ENCODE results near the gene KCTD19.
"Not testable (repeated sequence)": the region's sequence is repeated elsewhere in the genome, so short reads cannot be mapped to it uniquely, and the experiment has no call there.

KCTD19 gene

DNA sequence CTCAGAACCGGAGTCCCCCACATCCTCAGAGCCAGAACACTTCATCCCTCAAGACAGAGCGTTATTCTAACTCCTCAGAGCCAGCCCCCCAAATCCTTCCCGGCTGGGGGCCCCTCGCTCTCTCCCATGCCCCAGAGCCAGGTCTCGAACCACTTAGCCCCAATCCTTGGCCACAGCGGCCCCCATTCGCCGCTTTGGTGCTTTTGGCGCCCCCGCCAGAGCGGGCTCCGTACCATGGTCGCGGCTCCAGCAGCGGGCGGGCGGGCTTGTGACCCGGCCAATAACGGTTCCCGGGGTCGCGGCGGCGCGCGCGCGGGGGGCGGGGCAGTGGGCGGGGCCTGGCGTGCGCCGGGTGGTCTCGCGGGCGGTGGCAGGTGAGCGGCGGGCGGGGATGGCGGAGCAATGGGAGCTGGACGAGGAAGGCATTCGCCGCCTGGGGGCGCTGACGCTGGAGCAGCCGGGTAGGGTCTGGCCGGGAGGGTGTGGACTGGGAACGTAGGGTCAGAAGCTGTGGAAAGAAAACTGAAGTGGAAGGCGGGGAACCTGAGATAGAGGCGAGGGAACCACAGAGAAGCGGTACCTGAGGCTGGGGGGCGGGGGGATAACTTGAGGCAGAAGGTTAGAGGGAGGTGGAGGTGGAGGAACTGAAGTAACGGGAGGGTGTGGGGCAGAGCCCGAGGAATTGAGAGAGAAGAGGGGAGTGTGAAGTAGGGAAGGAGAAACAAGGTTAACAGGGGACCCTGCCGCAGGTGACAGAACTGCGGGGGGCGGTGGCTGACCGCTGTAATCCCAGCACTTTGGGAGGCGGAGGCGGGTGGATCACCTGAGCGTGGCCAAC, at the start of gene KCTD19, which contains the start of gene LRRC36:
Gene KCTD19 (minus strand): TSS at position 270 of the 838 bp plus-strand sequence. CDS start 34 bp downstream, at position 236.
Gene LRRC36 (plus strand): TSS at position 344 of the 838 bp plus-strand sequence. CDS start 48 bp downstream, at position 392.
- peak; percentile 67 for DNase-seq

DNA sequence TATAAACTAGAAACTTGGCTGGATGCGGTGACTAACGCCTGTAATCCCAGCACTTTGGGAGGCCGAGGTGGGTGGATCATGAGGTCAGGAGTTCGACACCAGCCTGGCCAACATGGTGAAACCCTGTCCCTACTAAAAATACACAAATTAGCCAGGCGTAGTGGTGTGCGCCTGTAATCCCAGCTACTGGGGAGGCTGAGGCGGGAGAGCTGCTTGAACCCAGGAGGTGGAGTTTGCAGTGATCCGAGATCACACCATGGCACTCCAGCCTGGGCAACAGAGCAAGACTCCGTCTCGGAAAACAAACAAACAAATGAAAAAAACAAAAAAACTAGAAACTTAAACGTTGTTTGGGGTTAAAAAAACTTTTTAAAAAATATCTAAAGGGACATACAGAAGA, 49.5 kb upstream of the KCTD19 start:
- DNase-seq = not testable (repeated sequence)

DNA sequence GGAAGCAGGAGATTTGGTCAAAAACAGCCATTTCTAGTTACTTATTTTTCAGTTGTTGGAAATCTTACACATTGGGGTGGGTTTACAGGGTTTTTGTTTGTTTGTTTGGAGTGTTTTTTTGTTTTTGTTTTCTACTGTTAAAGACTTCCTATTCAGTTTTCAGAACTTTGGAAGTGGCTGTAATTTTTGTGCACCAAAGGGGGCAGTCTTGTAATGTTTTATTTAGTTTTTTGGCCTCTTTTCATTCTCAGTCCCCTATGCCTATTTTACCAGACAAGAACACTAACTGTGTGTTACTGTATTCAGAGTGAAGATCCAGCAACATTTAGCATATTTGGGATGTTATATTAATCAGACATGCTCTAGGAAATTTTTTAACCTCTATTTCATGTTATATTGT, 46.1 kb upstream of the KCTD19 start:
- DNase-seq = peak; percentile 9

DNA sequence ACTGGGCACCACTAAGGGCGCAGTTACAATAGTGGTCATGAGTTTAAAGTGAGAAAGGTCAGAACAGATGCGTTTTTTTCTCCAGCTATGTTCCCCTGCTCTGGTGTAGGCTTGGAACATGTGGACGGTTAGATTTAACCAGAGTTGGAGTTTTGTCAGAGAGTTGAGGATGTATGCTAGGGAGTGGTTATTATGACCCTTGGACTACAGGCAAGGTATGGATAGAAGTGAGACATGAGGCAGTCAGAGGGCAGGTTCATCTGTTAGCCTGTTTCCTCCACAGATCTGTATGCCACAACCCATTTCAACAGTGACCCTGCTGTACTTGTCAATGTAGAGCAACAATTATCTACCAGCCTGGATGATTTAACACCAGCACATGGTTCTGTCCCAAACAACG, 44.1 kb upstream of the KCTD19 start:
- DNase-seq = no peak

DNA sequence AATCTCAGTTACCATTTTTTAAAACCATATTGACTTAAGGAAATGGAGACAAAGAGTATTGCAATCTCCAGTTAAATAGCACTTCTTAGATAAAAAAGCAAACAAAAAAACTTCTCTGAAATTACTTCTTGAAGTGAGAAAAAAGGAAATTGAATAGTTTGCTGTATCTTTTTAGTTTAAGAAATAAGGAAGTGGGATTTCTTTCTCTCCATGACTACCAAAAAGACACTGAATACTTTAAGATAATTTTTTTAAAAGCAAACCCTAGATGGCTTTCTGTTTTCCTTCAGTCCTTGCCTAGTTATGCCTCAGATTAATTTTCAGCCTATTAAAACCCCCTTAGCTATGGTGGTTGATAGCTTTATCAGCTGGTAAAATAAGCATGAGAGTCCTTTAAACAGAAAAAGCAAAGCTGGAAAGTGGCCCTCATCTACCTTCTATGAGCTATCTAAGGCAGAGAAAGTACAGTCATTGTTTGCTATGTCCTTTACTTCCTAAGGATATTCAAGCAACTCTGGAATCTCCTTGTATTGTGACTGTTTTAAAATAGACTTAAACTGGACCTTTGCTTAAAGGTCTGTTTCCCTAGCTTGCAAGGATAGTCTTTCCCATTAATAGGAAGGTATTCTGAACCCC, 38.2 kb upstream of the KCTD19 start:
- DNase-seq = no peak

DNA sequence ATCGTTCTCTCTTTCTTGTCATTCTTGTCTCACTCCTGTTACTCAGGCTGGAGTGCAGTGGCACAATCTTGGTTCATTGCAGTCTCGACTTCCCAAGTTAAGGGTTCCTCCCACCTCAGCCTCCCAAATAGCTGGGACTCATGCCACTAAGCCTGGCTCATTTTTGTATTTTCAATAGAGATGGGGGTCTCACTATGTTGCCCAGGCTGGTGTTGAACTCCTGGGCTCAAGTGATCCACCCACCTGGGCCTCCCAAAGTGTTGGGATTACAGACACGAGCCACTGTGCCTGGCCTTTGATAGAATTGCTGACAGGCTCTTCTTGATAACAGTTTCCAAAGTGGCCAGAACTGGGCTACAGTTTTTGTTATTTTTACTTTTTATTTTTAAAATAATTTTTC, 34.5 kb upstream of the KCTD19 start:
- DNase-seq = no peak

DNA sequence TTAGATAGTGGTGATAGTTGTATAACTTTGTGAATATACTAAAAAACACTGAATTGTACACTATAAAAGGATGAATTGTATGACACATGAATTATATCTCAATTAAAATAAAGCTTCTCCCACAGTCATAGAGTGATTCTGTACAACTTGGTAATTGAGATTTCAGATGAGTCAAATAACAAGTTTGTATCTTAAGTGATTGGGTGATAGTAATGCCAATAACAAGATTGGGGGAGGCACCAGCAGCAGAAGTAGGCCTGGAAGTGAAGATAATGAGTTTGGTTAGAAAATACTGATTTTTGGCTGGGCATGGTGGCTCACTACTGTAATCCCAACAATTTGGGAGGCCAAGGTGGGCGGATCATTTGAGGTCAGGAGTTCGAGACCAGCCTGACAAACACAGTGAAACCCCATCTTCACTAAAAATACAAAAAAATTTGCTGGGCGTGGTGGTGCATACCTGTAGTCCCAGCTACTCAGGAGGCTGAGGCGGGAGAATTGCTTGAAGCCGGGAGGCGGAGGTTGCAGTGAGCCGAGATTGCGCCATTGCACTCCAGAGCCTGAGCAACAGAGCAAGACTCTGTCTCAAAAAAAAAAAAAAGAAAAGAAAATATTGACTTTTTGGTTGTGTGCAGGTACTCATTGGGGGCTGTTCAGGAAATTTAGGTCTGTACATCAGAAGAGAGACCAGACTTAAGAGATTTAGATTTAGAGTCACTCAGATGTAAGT, 33.2 kb upstream of the KCTD19 start:
- not testable (repeated sequence) for DNase-seq

DNA sequence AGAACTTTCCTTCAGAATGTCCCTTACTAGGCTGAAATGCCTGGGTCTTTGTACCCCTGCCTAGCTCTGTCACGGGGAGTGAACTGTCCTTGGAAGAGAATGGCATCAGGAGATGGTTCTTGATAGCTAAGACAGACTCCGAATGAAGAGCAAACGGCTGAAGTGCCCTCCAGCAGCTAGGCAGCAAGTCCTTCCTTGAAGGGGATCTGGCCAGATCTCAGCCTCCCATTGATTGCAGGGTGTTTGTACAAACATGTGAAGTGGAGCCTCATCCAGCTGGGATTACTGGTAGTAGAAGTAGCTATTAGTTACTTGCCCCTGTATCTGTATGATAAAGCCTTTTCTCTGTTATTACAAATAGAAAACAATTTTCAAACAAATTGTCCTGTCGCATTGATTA, 31.0 kb upstream of the KCTD19 start:
- no peak for DNase-seq

DNA sequence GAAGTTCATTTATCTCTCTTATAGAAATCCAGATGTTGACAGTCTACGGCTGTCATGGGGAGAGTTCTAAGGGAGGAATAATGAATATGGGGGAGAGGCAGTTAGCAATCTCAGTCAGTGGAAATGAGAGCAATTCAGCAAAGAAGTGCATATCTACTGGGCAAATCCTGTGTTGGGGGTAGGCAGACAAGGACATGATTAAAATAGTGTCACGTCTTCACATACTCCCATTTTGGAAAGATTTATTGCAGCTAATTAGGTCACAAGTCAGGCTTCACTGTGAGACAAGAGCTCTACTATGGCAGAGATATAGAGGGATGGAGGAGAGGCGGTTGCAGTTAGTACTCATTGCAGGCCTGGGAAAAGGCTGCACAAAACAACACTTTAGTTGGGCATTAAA, 29.9 kb upstream of the KCTD19 start:
- DNase-seq = no peak

DNA sequence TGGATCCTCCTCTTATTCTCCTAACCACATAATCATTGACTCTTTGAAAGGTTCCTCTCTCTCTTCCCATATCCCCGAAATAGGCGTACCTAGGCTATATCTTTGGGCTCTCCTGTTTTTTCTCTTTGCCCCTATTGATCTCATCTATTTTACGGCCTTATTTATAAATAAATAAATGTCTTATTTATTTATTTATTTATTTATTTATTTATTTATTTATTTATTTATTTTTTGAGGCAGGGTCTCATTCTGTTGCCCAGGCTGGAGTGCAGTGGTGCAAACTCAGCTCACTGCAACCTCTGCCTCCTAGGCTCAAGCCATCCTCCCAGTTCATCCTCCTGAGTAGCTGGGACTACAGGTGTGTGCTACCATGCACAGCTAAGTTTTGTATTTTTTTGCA, 25.9 kb upstream of the KCTD19 start:
- DNase-seq = not testable (repeated sequence)

DNA sequence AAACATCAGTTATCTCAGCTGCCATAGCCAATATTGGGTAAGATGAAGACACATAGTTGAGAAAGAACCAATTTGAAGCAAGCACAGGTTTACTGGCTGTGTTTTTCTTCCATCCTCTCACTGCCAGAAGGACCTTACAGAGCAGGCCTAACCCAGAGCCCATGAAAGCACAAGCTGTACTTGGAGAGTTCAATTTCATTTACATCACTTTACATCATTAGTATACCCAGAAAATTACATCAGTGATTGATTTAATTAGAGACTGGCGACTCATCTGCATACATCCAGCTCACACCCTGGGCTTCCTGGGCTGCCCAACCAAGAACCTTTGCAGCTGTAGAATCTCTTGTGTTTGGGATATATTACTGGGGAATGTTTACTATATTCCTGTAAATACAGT, 23.8 kb upstream of the KCTD19 start:
- DNase-seq = no peak

DNA sequence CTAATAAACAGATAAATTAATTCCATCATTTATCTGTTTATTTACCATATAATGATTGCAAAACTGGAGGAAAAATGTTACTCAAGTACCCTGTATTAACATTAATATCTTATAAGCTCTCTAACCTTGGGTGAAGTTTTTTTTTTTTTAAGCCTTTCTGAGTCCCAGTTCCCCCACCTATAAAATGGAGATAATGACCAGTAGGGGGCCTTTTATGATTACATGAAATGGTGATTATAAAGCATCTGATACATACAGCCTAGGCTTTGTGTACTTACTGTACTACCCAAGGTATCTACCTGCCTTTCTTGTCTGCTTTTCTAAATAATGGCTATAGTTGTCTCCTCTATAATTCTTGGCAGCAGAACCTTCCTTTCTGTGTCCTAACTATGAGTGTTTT, 22.6 kb upstream of the KCTD19 start:
- DNase-seq = peak; percentile 37

DNA sequence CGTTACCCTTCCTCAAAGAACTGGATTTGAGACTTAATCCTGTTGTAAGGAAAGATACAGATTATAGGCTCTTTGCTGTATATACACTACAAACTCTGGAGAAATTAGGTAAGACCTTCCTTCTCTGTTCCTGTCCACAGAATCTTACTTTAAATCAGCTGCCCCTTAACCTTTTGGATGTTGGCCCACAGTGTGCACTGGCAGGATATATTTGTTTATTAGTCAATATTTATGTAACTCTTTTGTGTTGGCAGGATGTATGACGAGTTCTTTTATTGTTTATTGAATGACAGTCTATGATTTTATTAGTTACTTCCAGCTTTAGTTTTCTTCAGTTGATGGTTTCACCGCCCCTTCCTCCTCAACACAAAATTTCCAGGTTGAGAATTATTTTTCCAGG, 19.8 kb upstream of the KCTD19 start:
- DNase-seq = no peak

DNA sequence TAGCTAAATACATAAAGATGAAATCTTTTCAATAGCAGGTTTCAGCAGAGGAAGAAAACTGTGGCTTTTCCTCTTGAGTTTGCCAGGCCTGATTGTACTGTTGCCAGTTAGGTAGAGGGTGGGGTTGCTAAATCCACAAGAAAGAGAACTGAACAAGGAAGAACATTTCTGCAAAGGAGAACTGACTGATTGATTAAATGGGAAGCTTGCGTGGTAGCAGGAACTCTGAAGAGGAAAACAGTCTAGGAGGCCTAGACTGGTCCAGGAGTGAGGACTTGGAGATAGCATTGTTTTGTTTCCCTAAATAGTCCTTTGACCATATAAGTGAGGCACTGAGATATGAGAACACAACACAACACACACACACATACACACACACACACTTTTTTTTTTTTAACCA, 18.9 kb upstream of the KCTD19 start:
- no peak for DNase-seq

DNA sequence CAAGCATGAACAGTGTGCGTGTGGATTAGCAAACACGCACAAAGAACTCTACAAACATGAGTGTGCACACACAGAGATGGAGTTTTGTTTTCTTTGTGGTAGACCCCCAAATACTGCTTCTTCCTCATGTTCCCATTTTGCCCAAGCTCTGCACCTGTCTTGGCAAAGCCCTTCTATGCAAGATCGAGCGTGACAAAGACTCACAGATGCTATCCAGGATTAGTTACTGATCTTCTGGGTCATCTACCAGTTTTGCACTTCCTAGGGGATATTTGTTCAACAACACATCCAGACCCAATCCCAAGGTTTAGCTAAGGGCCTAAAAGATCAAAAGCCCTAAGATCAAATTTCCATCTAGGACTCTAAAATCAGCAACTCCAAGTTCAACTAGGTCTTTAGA, 16.1 kb upstream of the KCTD19 start:
- DNase-seq = no peak

DNA sequence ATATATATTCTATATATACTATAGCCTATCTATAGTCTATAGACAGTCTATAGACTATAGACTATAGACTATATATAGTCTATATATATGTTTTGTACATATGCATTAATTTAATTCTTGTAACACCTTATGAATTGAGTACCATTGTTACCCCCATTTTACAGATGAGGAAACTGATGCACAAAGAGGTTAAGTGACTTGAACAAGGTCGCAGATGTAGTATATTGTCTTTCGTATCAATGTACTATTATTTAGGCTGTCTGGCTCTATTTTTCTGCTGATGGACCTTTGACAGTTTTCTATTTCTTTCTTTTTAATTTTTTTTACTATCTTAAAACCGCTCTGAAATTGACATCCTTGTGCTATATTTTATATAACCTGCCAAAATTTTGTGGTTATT, 14.7 kb upstream of the KCTD19 start:
- no peak for DNase-seq

DNA sequence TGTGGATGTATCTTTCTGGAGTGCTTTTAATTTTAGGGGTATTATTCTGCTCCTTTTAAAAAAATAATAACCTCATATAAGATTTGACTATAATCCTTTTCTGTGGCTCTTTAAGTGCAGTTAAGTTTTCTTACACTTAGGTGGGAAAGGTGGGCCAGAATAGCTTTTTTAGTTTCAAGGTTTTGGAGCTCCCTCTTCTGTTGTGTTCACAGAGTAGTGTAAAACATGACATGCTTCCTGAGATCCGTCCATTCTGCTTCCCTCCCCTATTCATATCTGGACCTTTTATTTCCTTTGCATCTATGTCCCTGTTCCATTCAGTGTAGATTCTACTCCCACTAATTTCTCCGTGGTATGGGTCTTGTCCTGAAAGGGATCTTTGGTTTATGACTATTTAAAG, 12.9 kb upstream of the KCTD19 start:
- DNase-seq = peak; percentile 4

DNA sequence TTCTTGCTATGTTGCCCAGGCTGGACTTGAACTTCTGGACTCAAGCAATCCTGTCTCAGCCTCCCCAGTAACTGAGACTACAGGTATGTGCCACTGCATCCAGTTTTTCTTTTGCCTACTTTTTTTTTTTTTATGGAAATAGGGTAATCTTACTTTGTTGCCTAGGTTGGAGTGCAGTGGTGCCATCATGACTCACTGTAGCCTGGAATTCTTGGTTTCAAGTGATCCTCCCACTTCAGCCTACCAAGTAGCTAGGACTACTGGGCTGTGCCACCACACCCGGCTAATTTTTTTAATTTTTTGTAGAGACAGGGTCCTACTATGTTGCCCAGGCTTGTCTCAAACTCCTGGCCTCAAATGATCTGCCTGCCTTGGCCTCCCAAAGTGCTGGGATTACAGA, 10.1 kb upstream of the KCTD19 start:
- no peak for DNase-seq

DNA sequence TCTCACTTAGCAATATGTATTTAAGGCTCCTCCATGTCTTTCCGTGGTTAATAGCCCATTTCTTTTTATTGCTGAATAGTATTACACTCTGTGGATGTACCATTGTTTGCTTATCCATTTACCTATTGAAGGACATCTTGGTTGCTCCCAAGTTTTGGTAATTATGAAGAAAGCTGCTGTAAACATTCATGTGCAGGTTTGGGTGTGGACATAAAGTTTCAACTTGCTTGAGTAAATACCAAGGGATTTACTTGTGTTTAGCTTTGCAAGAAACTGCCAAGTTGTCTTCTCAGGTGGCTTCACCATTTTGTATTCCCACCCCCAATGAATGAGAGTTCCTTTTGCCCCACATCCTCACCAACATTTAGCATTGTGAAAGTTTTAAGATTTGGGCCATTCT, 9.6 kb upstream of the KCTD19 start:
- no peak for DNase-seq

DNA sequence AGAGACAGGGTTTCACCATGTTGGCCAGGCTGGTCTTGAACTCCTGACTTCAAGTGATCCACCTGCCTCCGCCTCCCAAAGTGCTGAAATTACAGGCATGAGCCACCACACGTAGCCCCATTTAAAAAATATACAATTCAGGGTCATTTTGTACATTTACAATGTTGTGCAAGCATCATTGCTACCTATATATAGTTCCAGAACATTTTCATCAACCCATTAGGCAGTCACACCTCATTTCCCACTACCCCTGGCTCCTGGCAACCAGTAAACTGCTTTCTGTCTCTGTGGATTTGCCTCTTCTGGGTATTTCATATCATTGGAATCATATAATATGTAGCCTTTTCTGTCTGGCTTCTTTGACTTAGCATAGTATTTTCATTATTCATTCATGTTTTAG, 6.8 kb upstream of the KCTD19 start:
- DNase-seq = no peak

DNA sequence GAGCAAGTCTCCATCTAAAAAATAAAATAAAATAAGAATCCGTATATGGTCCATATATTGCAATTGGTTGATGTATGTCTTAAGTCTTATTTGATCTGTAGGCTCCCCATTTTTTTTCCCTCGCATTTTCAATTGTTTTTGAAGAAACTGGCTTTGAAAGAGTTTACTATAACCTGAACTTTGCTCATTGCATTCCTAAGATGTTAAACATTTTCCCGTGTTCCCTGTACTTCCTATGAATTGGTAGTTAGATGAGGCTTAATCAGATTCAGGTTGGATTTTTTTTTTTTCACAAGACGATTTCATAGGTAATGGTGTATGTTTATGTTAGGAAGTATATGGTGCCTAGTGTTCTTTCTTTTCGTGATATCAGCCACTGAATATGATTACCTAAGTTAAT, 3.4 kb upstream of the KCTD19 start:
- DNase-seq = no peak

DNA sequence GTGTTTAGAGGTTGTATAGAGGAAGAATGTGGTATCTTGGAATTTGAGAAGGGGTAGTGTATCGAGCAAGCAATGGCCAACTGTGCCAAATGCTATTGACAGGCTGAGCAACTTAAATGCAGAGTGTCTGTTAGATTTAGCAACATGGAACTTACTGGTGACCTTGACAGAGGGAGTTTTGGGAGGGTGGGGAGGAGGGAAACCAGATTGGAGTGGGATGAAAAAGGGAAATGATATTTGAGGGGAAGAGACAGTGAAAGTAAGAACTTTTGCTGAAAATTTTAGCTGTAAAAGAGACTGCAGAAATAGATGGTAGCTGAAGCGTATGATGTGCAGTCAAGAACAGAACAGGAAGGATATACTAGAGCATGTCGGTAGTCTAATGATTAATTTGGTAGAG, 1.2 kb upstream of the KCTD19 start:
- no peak for DNase-seq

DNA sequence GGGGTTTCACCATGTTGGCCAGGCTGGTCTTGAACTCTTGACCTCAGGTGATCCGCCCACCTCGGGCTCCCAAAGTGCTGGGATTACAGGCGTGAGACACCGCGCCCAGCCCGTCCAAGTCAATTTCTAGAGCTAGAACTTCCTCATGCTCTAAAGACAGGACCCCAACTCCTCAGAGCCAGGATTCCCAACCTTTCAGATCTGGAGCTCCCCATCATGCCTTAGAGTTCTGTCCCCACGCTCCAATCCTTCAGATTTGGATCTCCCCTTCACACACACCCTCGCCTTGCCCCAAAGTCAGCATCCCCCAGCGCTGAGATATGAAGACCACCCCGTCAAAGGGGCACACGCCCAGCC, 448 bp downstream of the KCTD19 start:
- no peak for DNase-seq

DNA sequence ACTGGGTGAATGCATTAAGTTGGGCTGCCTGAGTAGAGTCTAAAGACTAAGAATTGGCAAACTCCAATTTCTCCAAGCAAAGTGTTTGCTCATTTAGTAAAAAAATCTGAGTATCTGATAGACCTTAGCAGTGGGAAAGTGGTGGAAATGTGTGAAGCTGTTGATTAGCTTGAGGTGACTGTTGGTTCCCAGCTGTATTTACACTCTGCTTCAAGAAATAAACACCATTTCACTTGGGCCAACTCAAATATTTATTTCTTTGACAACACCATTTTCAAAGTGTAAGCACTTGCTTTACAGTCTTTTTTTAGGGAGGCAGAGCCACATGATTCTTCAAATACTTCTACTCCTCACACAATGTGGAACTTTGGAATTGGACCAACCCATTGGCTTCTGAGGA, 8.7 kb downstream of the KCTD19 start:
- DNase-seq = no peak

Measured in activated CD4-positive, alpha-beta T cell treated with anti-CD3 and anti-CD28 coated beads, Interleukin-2, Interleukin-6, amounts not matched to agents 100 ng/mL and 50 ng/mL, durations not matched to agents 16 hours and 8 hours (primary cell).